Urinary bladder (tissue), 4 donors: ENCODE measurements around the gene NTRK1. TPM values are rescaled to one million over a fixed set of nuclear protein-coding genes. Genes with fewer than 3 reads are reported as not detected.

ENCODE experiments used
- DNase-seq: peaks from one replicate; pipeline ENCODE4 v3.0.0-alpha.2; 2015; ENCODE audit errors: extremely low spot score
- H3K27ac ChIP-seq: one replicate; pipeline ENCODE4 v1.5.1; 2013; ENCODE audit warnings: low read depth, mild to moderate bottlenecking, moderate library complexity
- H3K36me3 ChIP-seq: one replicate; pipeline ENCODE4 v1.6.1; 2013; ENCODE audit warnings: mild to moderate bottlenecking, moderate library complexity; ENCODE audit not compliant: insufficient read depth
- H3K4me1 ChIP-seq: one replicate; pipeline ENCODE4 v1.6.1; 2013; ENCODE audit warnings: mild to moderate bottlenecking, moderate library complexity; ENCODE audit not compliant: insufficient read depth
- H3K4me3 ChIP-seq: one replicate; pipeline ENCODE4 v1.5.1; 2013; ENCODE audit warnings: low read depth, low read length
- WGBS: extraction: QIAGEN DNeasy Blood & Tissue Kit; methylation state at CpG from one replicate; pipeline ENCODE4 v1.1.7; 2013; 5-methylcytosine and 5-hydroxymethylcytosine counted together
- polyA plus RNA-seq: library from polyadenylated mRNA; stranded (reverse); fragments of 200-250 nt; gene quantifications from one replicate; pipeline ENCODE4 v1.2.3, GENCODE V29; 2013
- total RNA-seq: library from RNA; depleted of rRNA; stranded (reverse); fragments of >200 nt; gene quantifications from one replicate; pipeline ENCODE4 v1.2.3, GENCODE V29; 2014
- donor health status: healthy with polysubstance abuse.
- donor health status: healthy.

The NTRK1 gene
- total and polyA plus RNA-seq, 2 donors = 0.37 to 1.0 TPM

DNA sequence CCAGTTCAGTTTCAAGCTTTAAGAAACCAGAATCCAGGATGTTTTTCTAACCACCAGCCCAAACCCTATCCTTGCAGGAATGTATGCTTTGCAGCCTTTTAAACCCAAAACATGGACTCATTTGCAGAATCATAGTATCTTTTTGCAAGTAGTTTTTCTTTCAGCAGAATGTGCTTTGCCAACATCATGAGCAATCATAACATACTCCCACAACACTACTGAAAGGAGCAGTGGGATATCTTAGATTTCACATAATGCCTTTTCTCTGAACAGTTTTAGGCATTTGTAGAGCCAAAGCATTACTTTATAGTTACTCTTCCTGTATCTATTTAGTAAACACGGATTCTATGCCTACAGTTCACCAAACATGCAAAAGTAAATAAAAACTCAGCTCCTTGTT lies 34.0 kb upstream of the NTRK1 start:
- DNase-seq = no peak
- no peak overlapping the region for H3K4me3 ChIP-seq
- no peaks in the 10 kb centered on the region for H3K36me3 ChIP-seq
- H3K4me1 ChIP-seq = no peaks in the 10 kb centered on the region
- 44% methylated on average over 1 of the region's 1 CpG for WGBS
- no peak overlapping the region for H3K27ac ChIP-seq

DNA sequence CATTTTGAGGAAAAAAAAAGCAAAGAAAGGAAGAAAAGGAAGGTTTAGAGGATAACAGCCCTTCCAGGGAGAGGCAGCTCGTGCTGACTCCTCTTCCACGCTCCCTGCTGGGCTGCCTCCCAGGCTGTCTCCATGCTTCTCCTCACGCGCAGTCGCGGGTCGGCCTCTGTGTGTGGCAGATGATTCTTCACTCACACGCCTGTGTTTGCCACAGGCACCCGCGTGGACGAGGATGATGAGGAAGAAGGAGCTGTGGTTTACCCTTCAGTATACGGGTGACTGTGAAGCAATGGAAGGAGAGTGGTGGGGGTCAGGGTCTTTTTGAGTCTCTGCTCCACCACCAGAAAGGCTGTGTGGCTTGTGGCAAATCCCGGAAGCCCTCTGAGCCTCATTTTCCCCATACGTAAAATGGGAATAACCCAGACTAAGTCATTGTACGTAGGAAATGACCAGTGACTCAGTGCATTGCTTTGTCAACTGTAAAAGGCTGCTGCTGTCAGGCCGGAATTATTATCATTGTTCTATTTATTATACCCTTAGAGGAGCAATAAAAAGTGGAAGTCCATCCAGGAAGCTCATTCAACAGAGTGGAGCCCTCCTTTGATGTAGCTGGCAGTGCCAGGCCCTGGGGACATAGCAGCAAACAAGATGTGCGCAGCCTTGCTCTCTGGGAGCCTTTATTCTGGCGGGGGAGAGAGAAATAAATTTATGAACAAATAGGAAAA lies 32.1 kb upstream of the NTRK1 start:
- DNase-seq = no peak
- H3K27ac ChIP-seq = no peak overlapping the region
- no peaks in the 10 kb centered on the region for H3K36me3 ChIP-seq
- 60% methylated on average over 18 of the region's 18 CpGs for WGBS
- no peaks in the 10 kb centered on the region for H3K4me1 ChIP-seq
- no peak overlapping the region for H3K4me3 ChIP-seq

DNA sequence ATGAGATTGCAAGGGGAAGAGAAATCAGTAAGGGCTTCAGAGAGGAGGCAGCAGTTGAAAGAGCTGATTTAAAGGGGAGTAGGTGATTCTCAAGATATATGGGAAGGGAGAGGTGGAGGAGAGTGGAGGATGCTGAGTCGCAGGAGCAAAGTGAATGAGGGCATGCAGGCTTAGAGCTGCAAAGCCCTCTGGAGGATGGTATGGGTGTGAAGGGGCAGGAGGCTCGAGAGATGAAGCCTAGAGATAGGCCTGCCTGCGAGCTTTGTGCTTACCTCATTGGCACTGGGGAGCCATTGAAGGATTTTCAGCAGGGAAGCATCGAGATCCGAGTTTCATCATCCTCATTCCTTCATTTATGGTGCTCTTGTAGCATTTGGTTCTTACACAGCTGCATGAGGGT lies 28.2 kb upstream of the NTRK1 start:
- Histone ChIP-seq H3K4me1 (no peaks in the 10 kb centered on the region), H3K36me3 (no peaks in the 10 kb centered on the region), H3K4me3 (no peak overlapping the region), H3K27ac (no peak overlapping the region)
- 53% methylated on average over 5 of the region's 5 CpGs for WGBS
- no peak for DNase-seq

DNA sequence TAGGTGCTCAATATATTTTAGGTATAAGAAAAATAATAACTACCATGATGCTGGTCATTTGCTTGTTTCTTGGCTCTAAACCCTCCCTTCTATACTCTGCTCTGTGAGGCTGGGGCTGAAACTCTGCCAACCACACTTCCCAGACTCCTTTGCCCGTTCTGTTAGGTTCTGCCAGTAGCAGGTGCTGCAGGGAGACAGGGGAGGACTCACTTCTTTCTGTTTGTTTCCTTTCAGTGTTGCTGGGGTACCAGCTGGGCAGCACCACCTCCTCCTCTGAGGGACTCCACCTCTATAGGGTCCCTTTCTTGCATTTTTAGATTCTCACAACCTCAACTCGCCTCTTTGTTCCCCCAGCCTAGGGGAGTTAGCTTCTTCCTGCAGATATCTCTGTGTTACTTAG lies 27.1 kb upstream of the NTRK1 start:
- no peak for DNase-seq
- no peaks in the 10 kb centered on the region for H3K4me1 ChIP-seq
- H3K27ac ChIP-seq = no peak overlapping the region
- WGBS = 42% methylated on average over 2 of the region's 2 CpGs
- no peaks in the 10 kb centered on the region for H3K36me3 ChIP-seq
- no peak overlapping the region for H3K4me3 ChIP-seq

DNA sequence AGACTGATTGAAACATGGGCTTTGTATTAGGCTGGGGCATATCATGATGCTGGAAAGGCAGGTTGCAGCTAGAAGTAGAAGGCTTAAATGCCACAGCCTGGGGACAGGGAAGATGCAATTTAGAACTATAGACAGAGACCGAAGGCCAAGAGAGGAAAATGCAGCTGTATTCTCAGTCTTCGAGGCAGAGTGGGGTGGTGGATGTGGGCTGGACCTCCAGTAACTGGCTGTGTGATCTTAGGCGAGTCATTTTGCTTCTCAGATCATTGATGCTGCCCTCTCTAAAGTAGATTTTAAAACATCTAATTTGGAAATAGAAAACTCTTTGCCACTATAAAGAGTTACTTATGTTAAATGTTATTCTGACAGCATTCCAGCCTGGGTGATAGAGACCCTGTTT lies 26.3 kb upstream of the NTRK1 start:
- no peak for DNase-seq
- WGBS = 81% methylated on average over 3 of the region's 3 CpGs
- Histone ChIP-seq H3K27ac (no peak overlapping the region), H3K36me3 (no peaks in the 10 kb centered on the region), H3K4me1 (no peaks in the 10 kb centered on the region), H3K4me3 (no peak overlapping the region)

DNA sequence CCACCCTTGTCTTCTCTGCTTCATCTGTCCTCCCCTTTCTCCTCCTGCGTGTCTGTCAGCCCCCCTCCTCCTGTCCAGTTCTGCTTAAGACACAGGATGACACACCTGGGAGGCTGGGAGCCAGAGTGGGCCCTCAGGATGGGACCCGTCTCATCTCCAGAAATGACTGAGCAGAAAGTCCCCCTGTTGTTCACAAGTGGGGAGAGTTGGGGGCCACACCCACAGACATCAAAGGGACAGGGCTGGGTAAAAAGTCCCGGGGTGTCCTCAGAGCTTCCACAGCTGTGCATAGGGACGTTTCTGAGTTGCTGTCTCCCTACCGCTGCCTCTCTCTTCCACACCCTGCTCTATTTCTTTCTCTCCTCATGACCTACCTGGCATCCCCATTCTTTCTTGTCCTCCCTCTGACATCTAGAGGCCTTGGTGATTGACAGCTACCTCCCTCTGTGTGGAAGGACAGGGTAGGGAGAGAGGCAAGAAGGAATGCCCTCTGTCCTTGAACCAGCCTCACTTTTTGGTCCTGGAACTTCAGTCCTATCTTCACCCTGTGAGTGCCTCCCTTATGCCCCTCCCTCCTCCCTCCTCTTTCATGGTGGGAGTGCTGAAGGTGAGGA lies 24.5 kb upstream of the NTRK1 start:
- no peaks in the 10 kb centered on the region for H3K4me1 ChIP-seq
- H3K4me3 ChIP-seq = no peak overlapping the region
- H3K27ac ChIP-seq = no peak overlapping the region
- no peak for DNase-seq
- WGBS = 59% methylated on average over 5 of the region's 5 CpGs
- H3K36me3 ChIP-seq = no peaks in the 10 kb centered on the region

DNA sequence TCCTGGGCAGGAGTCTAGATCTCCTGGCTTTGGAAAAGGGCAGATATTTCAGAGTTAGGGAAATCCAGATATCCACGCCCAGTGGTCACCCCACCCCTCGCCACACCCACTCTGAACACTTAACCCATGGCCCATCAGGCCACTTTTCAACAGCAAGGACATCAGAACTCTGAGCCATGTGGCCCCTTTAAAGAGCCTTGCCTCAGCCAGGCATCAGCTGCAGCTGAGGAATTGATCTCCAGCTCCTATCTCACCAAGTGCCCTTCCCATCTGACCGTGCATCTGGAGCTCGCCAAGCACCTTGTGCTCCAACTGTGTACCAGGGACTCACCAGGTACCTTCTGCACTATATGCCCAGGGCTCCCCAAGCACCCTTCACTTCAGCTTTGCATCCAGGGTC lies 23.8 kb upstream of the NTRK1 start:
- no peaks in the 10 kb centered on the region for H3K4me1 ChIP-seq
- H3K36me3 ChIP-seq = no peaks in the 10 kb centered on the region
- no peak overlapping the region for H3K27ac ChIP-seq
- no peak overlapping the region for H3K4me3 ChIP-seq
- 73% methylated on average over 4 of the region's 4 CpGs for WGBS
- no peak for DNase-seq

DNA sequence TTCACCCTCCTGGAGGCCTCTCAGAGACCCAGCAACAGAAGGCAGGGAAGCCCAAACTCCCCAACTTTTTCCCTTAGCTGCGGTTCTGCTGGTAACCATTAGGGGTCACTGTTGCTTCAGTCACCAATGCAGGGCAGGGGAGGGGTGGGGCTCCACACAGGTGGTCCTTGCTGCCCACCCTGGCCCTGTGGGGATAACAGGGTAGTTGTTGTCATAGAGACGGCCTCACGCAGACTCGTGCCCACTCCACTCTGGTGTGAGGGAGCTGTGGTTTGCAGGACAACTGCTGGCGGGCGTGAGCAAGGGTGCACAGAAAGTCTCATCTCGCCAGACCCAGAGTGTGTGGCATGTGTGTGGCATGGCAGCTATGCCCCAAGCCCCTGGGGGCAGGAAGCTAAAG lies 21.7 kb upstream of the NTRK1 start:
- Histone ChIP-seq H3K27ac (no peak overlapping the region), H3K36me3 (no peaks in the 10 kb centered on the region), H3K4me3 (no peak overlapping the region), H3K4me1 (no peaks in the 10 kb centered on the region)
- DNase-seq = no peak
- WGBS = 30% methylated on average over 7 of the region's 7 CpGs

DNA sequence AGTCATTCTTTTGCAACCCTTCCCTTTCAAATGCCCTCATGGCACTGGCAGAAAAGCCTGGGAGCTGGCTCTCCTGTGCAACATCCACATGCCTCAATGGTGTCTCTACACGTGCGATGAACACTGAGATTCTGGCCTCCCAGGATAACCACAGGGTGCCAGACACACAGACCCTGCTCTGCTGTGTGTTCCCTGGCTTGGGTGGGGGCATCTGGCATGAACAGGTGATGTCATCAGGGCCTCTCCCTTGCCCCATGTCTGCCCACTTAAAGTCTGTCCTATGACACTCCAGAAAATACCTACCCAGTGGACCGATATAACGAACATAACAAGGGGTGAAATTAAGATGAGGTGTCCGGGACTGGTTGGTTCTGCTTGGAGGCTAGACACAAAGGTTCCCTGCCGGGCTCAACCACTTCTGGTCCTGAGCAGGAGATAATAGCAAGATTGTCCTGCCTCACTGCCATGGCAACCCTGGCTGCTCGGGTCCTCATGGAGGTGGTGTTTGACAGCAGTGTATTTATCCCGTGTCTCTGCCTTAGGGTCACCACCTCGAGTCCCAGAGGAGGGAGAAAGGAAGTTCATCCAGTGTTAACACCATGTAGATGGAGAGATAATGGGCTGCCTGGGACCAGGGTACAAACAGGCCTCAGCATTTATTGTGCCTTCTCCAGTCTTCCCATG lies 21.1 kb upstream of the NTRK1 start:
- no peaks in the 10 kb centered on the region for H3K4me1 ChIP-seq
- WGBS = 35% methylated on average over 9 of the region's 9 CpGs
- no peaks in the 10 kb centered on the region for H3K36me3 ChIP-seq
- no peak overlapping the region for H3K4me3 ChIP-seq
- no peak overlapping the region for H3K27ac ChIP-seq
- DNase-seq = no peak

DNA sequence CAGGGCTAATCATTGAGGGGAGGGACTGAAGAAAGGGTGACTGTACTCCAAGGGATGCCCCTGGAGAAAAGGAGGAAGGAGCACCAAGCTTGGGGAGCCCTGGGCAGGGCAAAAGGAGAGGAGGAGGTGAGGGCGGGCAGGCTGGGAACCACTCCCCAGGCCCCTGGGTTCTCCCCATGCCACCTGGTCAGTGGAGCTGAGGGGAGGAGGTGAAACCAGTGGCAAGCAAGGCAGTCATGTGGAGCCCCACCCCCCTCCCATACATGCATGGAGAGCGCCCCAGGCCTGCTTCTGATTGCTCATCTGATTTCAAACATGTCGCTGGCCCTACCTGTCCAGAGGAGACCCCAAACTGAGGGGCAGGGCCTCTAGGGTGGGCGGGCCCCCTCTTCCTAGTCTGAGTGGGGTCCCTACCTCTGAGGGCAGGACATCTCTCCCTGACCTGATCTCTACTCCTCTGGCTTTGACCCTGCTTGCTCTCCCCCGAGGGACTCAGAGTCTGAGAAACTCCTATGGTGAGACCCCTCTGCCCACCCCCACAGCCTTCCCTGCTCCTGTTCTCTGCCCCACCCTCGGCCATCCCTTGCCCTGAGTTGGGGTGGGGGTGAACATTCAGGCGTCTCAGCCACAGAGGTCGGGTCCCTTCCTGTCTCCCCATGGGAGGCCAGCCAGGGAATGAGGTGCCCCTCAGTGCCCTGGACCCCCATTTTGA lies 20.3 kb upstream of the NTRK1 start:
- Histone ChIP-seq H3K4me3 (no peak overlapping the region), H3K27ac (no peak overlapping the region), H3K4me1 (no peaks in the 10 kb centered on the region), H3K36me3 (no peaks in the 10 kb centered on the region)
- DNase-seq = no peak
- 56% methylated on average over 8 of the region's 8 CpGs for WGBS

DNA sequence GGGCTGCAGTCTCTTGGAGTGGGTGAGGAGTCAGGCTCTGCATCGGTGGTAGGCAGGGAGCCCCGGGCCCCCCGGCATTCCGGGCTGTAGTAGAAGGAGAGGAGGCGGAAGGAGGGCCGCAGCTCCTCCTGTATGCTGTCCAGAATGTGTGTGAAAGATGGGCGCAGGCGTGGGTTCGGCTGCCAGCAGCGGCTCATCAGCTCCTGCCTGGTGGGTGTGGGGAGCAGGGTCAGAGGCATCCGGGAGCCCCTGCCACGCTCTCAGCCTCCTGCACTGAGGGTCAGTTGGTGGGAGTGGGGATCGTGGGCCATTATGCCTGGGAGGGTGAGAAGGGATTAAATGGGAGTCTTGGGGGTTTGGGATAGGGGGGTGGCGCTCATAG lies 19.8 kb upstream of the NTRK1 start:
- WGBS = 60% methylated on average over 14 of the region's 14 CpGs
- Histone ChIP-seq H3K27ac (no peak overlapping the region), H3K4me3 (no peak overlapping the region), H3K36me3 (no peaks in the 10 kb centered on the region), H3K4me1 (no peaks in the 10 kb centered on the region)
- no peak for DNase-seq

DNA sequence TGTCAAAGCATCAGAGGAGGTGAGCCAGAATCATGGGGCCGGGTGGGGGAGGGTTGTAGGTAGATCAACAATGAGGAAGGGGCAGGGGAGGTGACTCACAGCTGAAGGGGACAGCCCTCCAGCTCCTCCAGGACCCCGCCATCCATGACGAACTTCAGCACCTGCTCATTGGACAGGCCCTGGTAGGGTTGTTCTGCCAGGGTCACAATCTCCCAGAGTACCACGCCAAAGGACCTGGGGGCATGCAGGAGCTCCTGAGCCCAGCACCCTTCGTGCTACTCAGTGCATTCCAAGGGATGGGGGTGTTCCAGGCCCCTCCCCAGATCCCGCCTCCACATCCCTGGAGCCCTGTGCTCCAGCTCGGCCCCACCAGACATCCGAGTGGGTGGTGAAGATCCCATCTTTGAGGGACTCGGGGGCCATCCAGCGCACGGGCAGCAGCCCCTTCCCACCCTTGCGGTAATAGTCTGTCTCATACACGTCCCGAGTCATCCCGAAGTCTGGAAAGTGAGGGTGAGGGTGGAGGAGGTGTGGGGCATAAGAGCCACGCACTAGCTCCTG lies 19.3 kb upstream of the NTRK1 start:
- no peak overlapping the region for H3K4me3 ChIP-seq
- no peak for DNase-seq
- H3K27ac ChIP-seq = no peak overlapping the region
- no peaks in the 10 kb centered on the region for H3K4me1 ChIP-seq
- no peaks in the 10 kb centered on the region for H3K36me3 ChIP-seq
- 72% methylated on average over 16 of the region's 16 CpGs for WGBS

DNA sequence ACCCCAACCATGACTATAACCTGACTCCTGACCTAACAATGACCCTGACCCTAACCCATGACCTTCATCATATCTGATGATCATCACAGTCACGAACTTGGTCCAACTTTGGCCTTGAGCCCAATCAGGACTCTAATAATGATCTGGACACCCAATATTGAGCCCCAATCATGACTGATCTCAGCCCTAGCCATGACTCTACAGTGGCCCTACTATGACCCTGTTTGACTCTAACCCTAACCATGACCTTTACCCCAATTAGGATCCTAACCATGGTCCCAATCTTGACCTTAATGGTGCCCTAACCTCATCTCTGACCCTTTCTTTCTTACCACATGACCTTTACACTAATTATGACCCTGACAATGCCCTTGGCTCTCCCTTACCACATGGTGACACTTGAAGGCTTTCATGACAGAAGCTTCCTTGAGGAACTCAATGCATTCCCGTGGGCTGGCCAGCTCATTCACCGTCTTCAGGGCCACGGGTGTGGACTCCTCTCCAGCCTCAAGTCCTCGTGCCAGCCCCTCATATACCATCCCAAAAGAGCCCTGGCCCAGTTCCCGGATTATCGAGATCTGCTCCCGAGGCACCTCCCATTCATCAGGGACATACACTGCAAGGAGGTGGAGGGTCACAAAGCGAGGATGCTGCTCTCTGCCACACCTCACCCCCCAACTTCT lies 17.9 kb upstream of the NTRK1 start:
- WGBS = 79% methylated on average over 9 of the region's 9 CpGs
- no peak overlapping the region for H3K4me3 ChIP-seq
- H3K27ac ChIP-seq = no peak overlapping the region
- DNase-seq = no peak
- no peaks in the 10 kb centered on the region for H3K36me3 ChIP-seq
- H3K4me1 ChIP-seq = no peaks in the 10 kb centered on the region
